K562 (cell line): ENCODE measurements around the gene LAMA5. TPM values are rescaled to one million over a fixed set of nuclear protein-coding genes. Genes with fewer than 3 reads are reported as not detected.

Experiments used
- DIDO1 ChIP-seq: fragments of 450-650 bp; IDR thresholded peaks from 2 replicates; pipeline ENCODE4 v1.6.1; 2016; ENCODE audit warnings: low read depth, missing biosample characterization, missing genetic modification characterization
- E2F8 ChIP-seq: fragments of 450-650 bp; IDR thresholded peaks from 2 replicates; pipeline ENCODE4 v1.7.1; 2018; ENCODE audit warnings: mild to moderate bottlenecking, low read depth; ENCODE audit not compliant: partially characterized antibody
- JUNB ChIP-seq: fragments of 450-650 bp; formaldehyde crosslinking; conservative IDR thresholded peaks from 2 replicates; pipeline ENCODE4 v1.4.0; 2020; ENCODE audit warnings: mild to moderate bottlenecking
- MLX ChIP-seq, 2 experiments: fragments of 450-650 bp in 1 of 2; sonication (generic) in 1 of 2; formaldehyde crosslinking; conservative IDR thresholded peaks; 2 replicates each; pipeline versions ENCODE4 v1.4.0 to v1.8.1; 2020 to 2022; ENCODE audit warnings: mild to moderate bottlenecking in 1 of 2, missing genetic modification reagents in 1 of 2
- MNT ChIP-seq, 2 experiments: fragments of 450-650 bp; conservative IDR thresholded peaks; 2 replicates each; pipeline ENCODE4 v1.6.1; 2017; ENCODE audit warnings: mild to moderate bottlenecking in 2 of 2, moderate library complexity in 2 of 2
- MTF1 ChIP-seq: fragments of 250-450 bp; sonication (Bioruptor Pico); IDR thresholded peaks from 2 replicates; pipeline ENCODE4 v1.9.0; 2021; ENCODE audit warnings: moderate library complexity, mild to moderate bottlenecking, inconsistent platforms, borderline replicate concordance
- MXD1 ChIP-seq: fragments of 250-450 bp; sonication (Bioruptor Pico); IDR thresholded peaks from 2 replicates; pipeline ENCODE4 v1.8.0; 2021; ENCODE audit warnings: borderline replicate concordance, mild to moderate bottlenecking, moderate library complexity; ENCODE audit not compliant: poor library complexity, severe bottlenecking
- PTTG1 ChIP-seq: fragments of 450-650 bp; IDR thresholded peaks from 2 replicates; pipeline ENCODE4 v1.6.1; 2016; ENCODE audit warnings: low read depth, mild to moderate bottlenecking, missing genetic modification characterization, missing compliant biosample characterization
- RBM17 ChIP-seq: fragments of 200-400 bp; formaldehyde crosslinking; IDR thresholded peaks from 2 replicates; pipeline ENCODE4 v1.6.1; 2017; ENCODE audit warnings: low read depth, mild to moderate bottlenecking, low read length, borderline replicate concordance
- SREBF2 ChIP-seq: sonication (generic); formaldehyde crosslinking; IDR thresholded peaks from 2 replicates; pipeline ENCODE4 v1.4.0; 2020; ENCODE audit warnings: mild to moderate bottlenecking, missing genetic modification reagents
- TAF9B ChIP-seq: fragments of 450-650 bp; IDR thresholded peaks from 2 replicates; pipeline ENCODE4 v1.6.1; 2018; ENCODE audit warnings: mild to moderate bottlenecking; ENCODE audit not compliant: partially characterized antibody
- TCF3 ChIP-seq: sonication (generic); formaldehyde crosslinking; IDR thresholded peaks from 2 replicates; pipeline ENCODE4 v1.4.0; 2020; ENCODE audit warnings: mild to moderate bottlenecking, missing genetic modification reagents
- YY1 ChIP-seq, 3 experiments: IDR thresholded peaks; 2 replicates each; pipeline ENCODE4 v1.6.1; 2011; ENCODE audit warnings: low read length in 2 of 3, mild to moderate bottlenecking in 2 of 3, moderate library complexity in 2 of 3, borderline replicate concordance in 1 of 3, control low read depth in 1 of 3, low read depth in 1 of 3; ENCODE audit not compliant: insufficient read depth in 3 of 3, insufficient replicate concordance in 2 of 3, control insufficient read depth in 1 of 3, insufficient read length in 1 of 3; ENCODE audit errors: extremely low read depth in 1 of 3
- ZBTB12 ChIP-seq: fragments of 250-450 bp; sonication (Bioruptor Pico); IDR thresholded peaks from 2 replicates; pipeline ENCODE4 v1.4.0; 2020
- ZFP30 ChIP-seq: fragments of 250-450 bp; sonication (Bioruptor Pico); IDR thresholded peaks from 2 replicates; pipeline ENCODE4 v1.8.0; 2022; ENCODE audit warnings: moderate library complexity, mild to moderate bottlenecking, inconsistent platforms, borderline replicate concordance
- ZFP36 ChIP-seq: fragments of 150-350 bp; IDR thresholded peaks from 2 replicates; pipeline ENCODE4 v1.6.1; 2018; ENCODE audit warnings: low read length, low read depth; ENCODE audit not compliant: partially characterized antibody
- ZNF57 ChIP-seq: fragments of 450-650 bp; formaldehyde crosslinking; IDR thresholded peaks from 2 replicates; pipeline ENCODE4 v1.4.0; 2020; ENCODE audit warnings: mild to moderate bottlenecking, moderate library complexity
- ZNF76 ChIP-seq: fragments of 250-450 bp; sonication (Bioruptor Pico); IDR thresholded peaks from 2 replicates; pipeline ENCODE4 v1.4.0; 2020; ENCODE audit warnings: mild to moderate bottlenecking, moderate library complexity, borderline replicate concordance
- polyA plus RNA-seq, 8 experiments: library from polyadenylated mRNA; depleted of rRNA in 4 of 8; stranded (reverse) in 5 of 8; unstranded in 3 of 8; fragments of >200 nt; fragmentation: Nextera tagmentation in 2 of 8; fragmentation: Illumina TruSeq in 1 of 8; extraction: Ambion mirVana in 2 of 8; extraction: Trizol in 1 of 8; gene quantifications; 2 replicates each; pipeline versions ENCODE4 v1.2.1 to v1.2.3, GENCODE V29; 2011 to 2014; ENCODE audit warnings: inconsistent platforms in 1 of 8, missing spikeins in 1 of 8
- total RNA-seq, 7 experiments: library from RNA; depleted of rRNA in 6 of 7; stranded (reverse); fragments of >200 nt in 6 of 7; fragmentation: Illumina TruSeq in 2 of 7; extraction: Trizol in 2 of 7; gene quantifications; 2 replicates each; pipeline versions ENCODE4 v1.2.1 to v1.2.3, GENCODE V29; 2011 to 2021; ENCODE audit warnings: low replicate concordance in 1 of 7

The LAMA5 gene
- total and polyA plus RNA-seq, 9 of the 15 experiments (the other 6 are each of a cell fraction or from before 2014, with no cell fraction given), result 0.31 to 101 (median 7.8) TPM

GRCh38 chr20:62386383-62387218 is 19.5 kb upstream of the LAMA5 start, which contains the start of gene RPS21 (continued):
- TF ChIP-seq ZBTB12 (peak; percentile 57; the same call in 1 of the 2 replicates), ZFP30 (CRISPR knock-in tag) (no peak), TAF9B (peak; percentile 44), YY1 (IDR thresholded peaks at IDR 0.05; ENCODE audit: borderline replicate concordance in 1 of 3, control insufficient read depth in 1 of 3, extremely low read depth in 1 of 3, insufficient read depth in 3 of 3, insufficient read length in 1 of 3, insufficient replicate concordance in 2 of 3, low read depth in 1 of 3, low read length in 2 of 3) (peak in 2 of 3 experiments; percentile 30 to 39), SREBF2 (CRISPR knock-in tag) (no peak), MNT (conservative IDR thresholded peaks at IDR 0.05) (peak; percentile 72 to 88), TCF3 (CRISPR knock-in tag) (no peak), MTF1 (CRISPR knock-in tag) (no peak), MLX (CRISPR knock-in tag; conservative IDR thresholded peaks at IDR 0.05) (no peak), ZNF57 (no peak), ZFP36 (no peak), E2F8 (peak; percentile 87), MXD1 (CRISPR knock-in tag) (no peak), PTTG1 (tag) (no peak), RBM17 (no peak), DIDO1 (peak; percentile 64), ZNF76 (CRISPR knock-in tag) (no peak), JUNB (CRISPR knock-in tag) (no peak)
